Trophoblast cell (in vitro differentiated cells and primary cell): Measurements from ENCODE around the gene GRID1.

ENCODE experiments used
- DNase-seq, 2 donors: peaks; one replicate each; pipeline ENCODE4 v3.0.0-alpha.2; 2016
- H2AFZ ChIP-seq: 2 replicates; pipeline ENCODE4 v1.6.1; 2013; ENCODE audit warnings: low read length, moderate library complexity, mild to moderate bottlenecking; ENCODE audit not compliant: insufficient read depth, poor library complexity
- H2AK5ac ChIP-seq: 2 replicates; pipeline ENCODE4 v1.6.1; 2013; ENCODE audit warnings: mild to moderate bottlenecking, low read length
- H2BK120ac ChIP-seq: 2 replicates; pipeline ENCODE4 v1.6.1; 2013; ENCODE audit warnings: low read length, mild to moderate bottlenecking, moderate library complexity; ENCODE audit not compliant: insufficient read depth, poor library complexity
- H2BK12ac ChIP-seq: 2 replicates; pipeline ENCODE4 v1.6.1; 2013; ENCODE audit warnings: mild to moderate bottlenecking, low read length, moderate library complexity
- H2BK5ac ChIP-seq: 2 replicates; pipeline ENCODE4 v1.6.1; 2013; ENCODE audit warnings: low read length, low read depth, moderate library complexity, mild to moderate bottlenecking; ENCODE audit not compliant: poor library complexity
- H3K14ac ChIP-seq: 2 replicates; pipeline ENCODE4 v1.6.1; 2013; ENCODE audit warnings: mild to moderate bottlenecking, low read length
- H3K18ac ChIP-seq: 2 replicates; pipeline ENCODE4 v1.6.1; 2013; ENCODE audit warnings: mild to moderate bottlenecking, low read length
- H3K23ac ChIP-seq: 2 replicates; pipeline ENCODE4 v1.6.1; 2013; ENCODE audit warnings: low read length
- H3K27ac ChIP-seq: 2 replicates; pipeline ENCODE4 v1.5.1; 2013; ENCODE audit warnings: low read depth, mild to moderate bottlenecking, inconsistent platforms, low read length, moderate library complexity
- H3K27me3 ChIP-seq: 2 replicates; pipeline ENCODE4 v1.6.1; 2013; ENCODE audit warnings: inconsistent platforms, mild to moderate bottlenecking, low read length, moderate library complexity; ENCODE audit not compliant: insufficient read depth
- H3K36me3 ChIP-seq, 2 experiments: 1 replicate in 1 of 2; 2 replicates in 1 of 2; pipeline ENCODE4 v1.6.1; 2013; ENCODE audit warnings: low read length in 2 of 2, mild to moderate bottlenecking in 2 of 2, moderate library complexity in 1 of 2; ENCODE audit not compliant: insufficient read depth in 2 of 2, control insufficient read depth in 1 of 2
- H3K4ac ChIP-seq: 2 replicates; pipeline ENCODE4 v1.6.1; 2013; ENCODE audit warnings: low read depth, mild to moderate bottlenecking, low read length, moderate library complexity
- H3K4me1 ChIP-seq, 2 experiments: 1 replicate in 1 of 2; 2 replicates in 1 of 2; pipeline ENCODE4 v1.6.1; 2013; ENCODE audit warnings: low read length in 2 of 2, mild to moderate bottlenecking in 2 of 2, moderate library complexity in 1 of 2; ENCODE audit not compliant: insufficient read depth in 2 of 2, control insufficient read depth in 1 of 2
- H3K4me2 ChIP-seq: 2 replicates; pipeline ENCODE4 v1.6.1; 2013; ENCODE audit warnings: inconsistent platforms, mild to moderate bottlenecking, low read length, moderate library complexity
- H3K4me3 ChIP-seq: 2 replicates; pipeline ENCODE4 v1.5.1; 2013; ENCODE audit warnings: mild to moderate bottlenecking, low read depth, low read length, inconsistent platforms
- H3K79me1 ChIP-seq: one replicate; pipeline ENCODE4 v1.6.1; 2013; ENCODE audit warnings: low read length
- H3K79me2 ChIP-seq: 2 replicates; pipeline ENCODE4 v1.6.1; 2013; ENCODE audit warnings: low read length, mild to moderate bottlenecking; ENCODE audit not compliant: control insufficient read depth, insufficient read depth, poor library complexity
- H3K9ac ChIP-seq: 2 replicates; pipeline ENCODE4 v1.6.1; 2013; ENCODE audit warnings: mild to moderate bottlenecking, low read length
- H3K9me3 ChIP-seq: 2 replicates; pipeline ENCODE4 v1.6.1; 2013; ENCODE audit warnings: low read depth, mild to moderate bottlenecking, control low read depth, inconsistent platforms, low read length; ENCODE audit not compliant: insufficient read depth
- H4K12ac ChIP-seq: 2 replicates; pipeline ENCODE4 v1.6.1; 2013; ENCODE audit warnings: low read depth, mild to moderate bottlenecking, low read length, moderate library complexity
- H4K8ac ChIP-seq: 2 replicates; pipeline ENCODE4 v1.6.1; 2013; ENCODE audit warnings: low read depth, mild to moderate bottlenecking, low read length, moderate library complexity
- H4K91ac ChIP-seq: one replicate; pipeline ENCODE4 v1.6.1; 2013; ENCODE audit warnings: low read depth, mild to moderate bottlenecking, low read length, moderate library complexity
- WGBS: extraction: QIAGEN DNeasy Blood & Tissue Kit; methylation state at CpG from one replicate; pipeline ENCODE4 v1.1.7; 2013; ENCODE audit warnings: missing lambda C conversion rate; ENCODE audit not compliant: insufficient read length, insufficient coverage; ENCODE audit errors: extremely low coverage; 5-methylcytosine and 5-hydroxymethylcytosine counted together

The GRID1 gene

GRCh38 chr10:86357676-86358075 is 8.9 kb downstream of the GRID1 start:
- Histone ChIP-seq H3K4ac (no peak overlapping the region), H2BK12ac (no peak overlapping the region), H3K79me2 (no peaks in the 10 kb centered on the region), H3K18ac (no peak overlapping the region), H3K27me3 (peaks cover 11% of the 10 kb centered on the region), H3K9ac (no peak overlapping the region), H3K9me3 (peaks cover 2% of the 10 kb centered on the region), H2AK5ac (no peak overlapping the region), H3K79me1 (no peaks in the 10 kb centered on the region), H3K4me2 (no peak overlapping the region), H3K14ac (no peak overlapping the region), H3K27ac (no peak overlapping the region), H3K4me3 (no peak overlapping the region), H3K23ac (no peak overlapping the region), H2BK5ac (no peak overlapping the region), H3K4me1 (no peaks in the 10 kb centered on the region), H4K12ac (no peak overlapping the region), H4K8ac (no peak overlapping the region), H2AFZ (no peak overlapping the region), H2BK120ac (no peak overlapping the region), H4K91ac (no peak overlapping the region), H3K36me3 (no peaks in the 10 kb centered on the region)
- DNase-seq = no peak
- no CpG with 5 or more reads among the region's 9 CpGs for WGBS

GRCh38 chr10:86357041-86357440 is 9.6 kb downstream of the GRID1 start:
- H3K4ac ChIP-seq = no peak overlapping the region
- H3K14ac ChIP-seq = no peak overlapping the region
- H2BK12ac ChIP-seq = no peak overlapping the region
- no peak overlapping the region for H4K12ac ChIP-seq
- peaks cover 4% of the 10 kb centered on the region for H3K27me3 ChIP-seq
- H3K36me3 ChIP-seq = no peaks in the 10 kb centered on the region
- no peak overlapping the region for H3K4me3 ChIP-seq
- no peak overlapping the region for H3K4me2 ChIP-seq
- H4K8ac ChIP-seq = no peak overlapping the region
- H3K4me1 ChIP-seq = no peaks in the 10 kb centered on the region
- H3K79me2 ChIP-seq = no peaks in the 10 kb centered on the region
- no peak for DNase-seq
- peaks cover 2% of the 10 kb centered on the region for H3K9me3 ChIP-seq
- no CpG with 5 or more reads among the region's 2 CpGs for WGBS
- no peak overlapping the region for H2BK120ac ChIP-seq
- no peak overlapping the region for H2AFZ ChIP-seq
- H3K18ac ChIP-seq = no peak overlapping the region
- no peak overlapping the region for H3K9ac ChIP-seq
- no peak overlapping the region for H2BK5ac ChIP-seq
- no peak overlapping the region for H3K23ac ChIP-seq
- H4K91ac ChIP-seq = no peak overlapping the region
- H3K27ac ChIP-seq = no peak overlapping the region
- no peak overlapping the region for H2AK5ac ChIP-seq
- no peaks in the 10 kb centered on the region for H3K79me1 ChIP-seq

GRCh38 chr10:86356296-86356695 is 10.3 kb downstream of the GRID1 start:
- Histone ChIP-seq H2BK5ac (no peak overlapping the region), H2BK12ac (no peak overlapping the region), H3K4ac (no peak overlapping the region), H3K36me3 (no peaks in the 10 kb centered on the region), H4K8ac (no peak overlapping the region), H3K14ac (no peak overlapping the region), H3K79me2 (no peaks in the 10 kb centered on the region), H3K23ac (no peak overlapping the region), H2AK5ac (no peak overlapping the region), H3K9me3 (peaks cover 2% of the 10 kb centered on the region), H2BK120ac (no peak overlapping the region), H3K4me3 (no peak overlapping the region), H3K4me1 (peaks cover 0 to under 1% of the 10 kb centered on the region in 2 experiments), H3K9ac (no peak overlapping the region), H3K27ac (no peak overlapping the region), H4K12ac (no peak overlapping the region), H3K79me1 (no peaks in the 10 kb centered on the region), H3K18ac (no peak overlapping the region), H3K27me3 (peaks cover 2% of the 10 kb centered on the region), H3K4me2 (no peak overlapping the region), H4K91ac (no peak overlapping the region), H2AFZ (no peak overlapping the region)
- WGBS = no CpG with 5 or more reads among the region's 3 CpGs
- no peak for DNase-seq

DNA sequence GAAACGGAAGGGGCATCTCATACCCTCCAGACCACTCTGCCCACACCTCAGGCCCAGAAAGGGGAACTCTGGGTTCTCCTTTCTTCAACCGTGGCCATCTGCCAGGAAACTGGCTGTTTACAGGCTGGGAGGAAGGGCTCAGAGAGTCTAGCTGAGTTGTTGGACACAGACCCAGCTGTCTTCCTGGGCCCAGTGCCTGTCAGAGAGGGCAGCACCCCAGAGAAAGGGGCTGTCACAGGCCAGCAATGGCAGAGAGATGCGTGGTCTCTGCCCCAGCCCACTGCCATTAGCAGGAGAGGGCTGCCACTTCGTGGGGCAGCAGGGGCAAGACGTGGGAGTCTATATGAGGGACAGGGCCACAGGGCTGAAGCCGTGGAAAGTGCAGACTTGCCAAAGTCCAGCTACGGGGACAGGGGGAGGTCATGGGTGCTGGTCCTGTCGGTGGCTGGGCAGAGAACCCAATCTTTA is 11.0 kb downstream of the GRID1 start:
- no peak overlapping the region for H2AK5ac ChIP-seq
- WGBS = no CpG with 5 or more reads among the region's 8 CpGs
- H3K27ac ChIP-seq = no peak overlapping the region
- no peak overlapping the region for H3K9ac ChIP-seq
- peaks cover 2% of the 10 kb centered on the region for H3K9me3 ChIP-seq
- peak in 1 of 2 donors; percentile 25 for DNase-seq
- H3K18ac ChIP-seq = no peak overlapping the region
- no peak overlapping the region for H3K4me2 ChIP-seq
- H3K4ac ChIP-seq = no peak overlapping the region
- H3K36me3 ChIP-seq = no peaks in the 10 kb centered on the region
- no peak overlapping the region for H2AFZ ChIP-seq
- no peak overlapping the region for H4K8ac ChIP-seq
- H3K79me2 ChIP-seq = no peaks in the 10 kb centered on the region
- H3K4me1 ChIP-seq = peaks cover 0 to 2% of the 10 kb centered on the region in 2 experiments
- H4K12ac ChIP-seq = no peak overlapping the region
- H3K23ac ChIP-seq = no peak overlapping the region
- H3K79me1 ChIP-seq = no peaks in the 10 kb centered on the region
- H3K27me3 ChIP-seq = peaks cover 2% of the 10 kb centered on the region
- no peak overlapping the region for H4K91ac ChIP-seq
- H2BK120ac ChIP-seq = no peak overlapping the region
- no peak overlapping the region for H3K4me3 ChIP-seq
- H2BK12ac ChIP-seq = no peak overlapping the region
- H3K14ac ChIP-seq = no peak overlapping the region
- H2BK5ac ChIP-seq = no peak overlapping the region
